Breast epithelium (tissue), 3 donors: Measurements from ENCODE around the gene RNLS.

Experiments used
- CTCF ChIP-seq, 3 donors: fragments of 450-650 bp; IDR thresholded peaks; one replicate each; pipeline ENCODE4 v1.5.1; 2016 to 2017; ENCODE audit warnings: antibody characterized with exemption in 3 of 3, mild to moderate bottlenecking in 3 of 3, moderate library complexity in 3 of 3
- POLR2A ChIP-seq: fragments of 450-650 bp; IDR thresholded peaks from one replicate; pipeline ENCODE4 v1.6.1; 2016; ENCODE audit warnings: antibody characterized with exemption, mild to moderate bottlenecking, moderate library complexity
- POLR2AphosphoS5 ChIP-seq, 3 donors: sonication (generic); formaldehyde crosslinking; IDR thresholded peaks; one replicate each; pipeline ENCODE4 v1.6.1; 2017; ENCODE audit warnings: antibody characterized with exemption in 3 of 3

- TF ChIP-seq CTCF (IDR thresholded peaks at IDR 0.05): no peak
- TF ChIP-seq POLR2AphosphoS5 (IDR thresholded peaks at IDR 0.05): no peak
- no peak for TF ChIP-seq POLR2A
Measured at GRCh38 chr10:88507826-88508453, 75.2 kb downstream of the RNLS start.
